Left cardiac atrium (tissue), 4 donors: Measurements from ENCODE around the gene CHKA. TPM values are rescaled to one million over a fixed set of nuclear protein-coding genes. Genes with fewer than 3 reads are reported as not detected.
A peak's percentile ranks its signal among the peaks of the same experiment; 100 is the strongest.

Source experiments
- ATAC-seq, 2 donors: fragments of 200-7000 bp; cut with Tn5 transposase; one replicate each; pipeline ENCODE4 v1.9.1; 2020; ENCODE audit warnings: mild to moderate bottlenecking in 2 of 2, moderate library complexity in 2 of 2
- DNase-seq: peaks from one replicate; pipeline ENCODE4 v3.0.0-alpha.2; 2020
- intact Hi-C, 2 donors: fragments of 100-400 bp; cut with DNase I; formaldehyde crosslinking; loops; one replicate each; pipeline versions ENCODE4 v1.14.1 to v1.15.1; 2022 to 2023
- total RNA-seq, 2 donors: library from RNA; stranded (reverse); fragmentation: NEBNext Ultra II Directional; extraction: Animal tissue kit (Norgen Biotek cat#: 25700); gene quantifications; one replicate each; pipeline ENCODE4 v1.2.1, GENCODE V29; 2021
- donor health status: DM: no; HTN: yes; CAD: no.
- donor health status: DM: no; HTN: yes; CAD: no; lungs with severe emphysema.
- donor health status: DM: yes; HTN: yes; CAD: no.
- donor health status: Dilated cardiomyopathy.

Gene CHKA
- total RNA-seq, 2 donors from 2014 or later: 7.8 to 11.8 TPM

- intact Hi-C loops: no loop called here
- no peak for ATAC-seq
- DNase-seq: no peak
Observed at GRCh38 chr11:68083517-68083916, 37.7 kb downstream of the CHKA start.

DNA sequence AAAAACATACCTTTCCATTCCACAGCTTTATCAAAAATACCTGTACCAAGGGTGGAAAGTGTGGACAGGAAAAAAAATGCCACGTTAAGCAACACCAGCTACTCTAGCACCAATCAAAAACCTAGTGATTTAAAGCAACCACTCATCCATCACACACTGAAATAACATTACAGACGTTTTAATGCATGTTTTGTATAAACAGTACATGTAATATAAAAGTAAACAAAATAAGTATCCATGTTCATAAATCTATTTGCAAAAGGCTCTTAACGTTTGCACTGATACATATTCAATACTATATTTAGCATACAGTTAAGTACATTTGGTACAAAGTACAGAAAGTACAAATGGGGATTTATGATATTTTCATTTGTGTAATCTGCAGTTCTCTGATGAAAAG lies 38.7 kb downstream of the CHKA start:
- DNase-seq: no peak
- no peak for ATAC-seq
- intact Hi-C loops: no loop called here

DNA sequence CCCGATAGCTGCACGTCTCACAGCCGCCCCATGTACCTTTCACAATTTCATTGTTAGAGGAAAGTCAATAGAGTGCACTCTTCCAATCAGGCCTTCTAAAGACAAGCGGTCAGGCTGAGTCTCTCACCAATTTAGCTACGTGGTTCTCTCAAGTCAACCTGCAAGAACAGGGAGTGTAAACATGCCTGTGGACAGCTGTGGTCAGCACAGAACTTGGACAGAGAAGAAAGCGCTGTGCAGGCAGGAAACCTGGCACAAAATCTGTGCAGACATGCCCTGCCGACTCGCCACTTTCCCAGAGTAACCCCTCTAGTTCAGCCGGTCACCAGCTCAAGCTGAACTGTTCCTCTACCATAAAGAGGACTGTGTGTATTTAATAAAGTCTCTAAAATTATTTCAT lies 39.5 kb downstream of the CHKA start:
- intact Hi-C loops: no loop called here
- DNase-seq (no peak), ATAC-seq (no peak)

DNA sequence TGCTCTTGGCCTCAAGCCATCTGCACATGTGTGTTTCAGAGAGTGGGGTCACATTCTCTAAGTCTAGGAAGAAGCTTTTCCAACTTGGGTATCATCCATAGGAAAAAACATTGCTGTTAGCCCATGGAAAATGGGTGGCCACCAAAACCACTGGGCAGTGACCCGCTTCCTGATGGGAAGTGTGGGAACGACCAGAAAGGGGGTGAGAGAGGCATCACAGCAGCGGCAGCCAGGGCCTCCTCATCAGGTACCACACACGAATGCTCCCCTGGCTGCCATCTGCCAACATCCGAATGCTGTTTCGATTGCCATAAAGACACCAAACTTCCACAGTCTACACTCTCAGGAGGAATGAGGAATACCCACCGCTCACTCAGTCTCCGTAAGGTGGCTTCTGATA lies 40.3 kb downstream of the CHKA start:
- ATAC-seq (no peak), DNase-seq (no peak)
- intact Hi-C loops: no loop called here

GRCh38 chr11:68077617-68078582 lies 43.3 kb downstream of the CHKA start:
- intact Hi-C loops: no loop called here
- DNase-seq (no peak), ATAC-seq (peak; percentile 30 to 73)

GRCh38 chr11:68076371-68077042 lies 44.7 kb downstream of the CHKA start:
- ATAC-seq (no peak), DNase-seq (no peak)
- intact Hi-C loops: no loop called here

- intact Hi-C loops: no loop called here
- no peak for DNase-seq
- peak in 1 of 2 donors; percentile 15 for ATAC-seq
Observed at GRCh38 chr11:68074584-68075352, 46.4 kb downstream of the CHKA start.

- intact Hi-C loops: no loop called here
- DNase-seq: no peak
- no peak for ATAC-seq
Observed at GRCh38 chr11:68071281-68072048, 49.7 kb downstream of the CHKA start.

GRCh38 chr11:68067991-68068390 lies 53.2 kb downstream of the CHKA start:
- intact Hi-C loops: no loop called here
- ATAC-seq (peak; percentile 48 to 63), DNase-seq (no peak)

GRCh38 chr11:68066742-68067141 lies 54.4 kb downstream of the CHKA start:
- no peak for DNase-seq
- intact Hi-C loops: no loop called here
- ATAC-seq: peak in 1 of 2 donors; percentile 65

GRCh38 chr11:68065841-68066240 lies 55.3 kb downstream of the CHKA start:
- intact Hi-C loops: no loop called here
- no peak for ATAC-seq
- no peak for DNase-seq

DNA sequence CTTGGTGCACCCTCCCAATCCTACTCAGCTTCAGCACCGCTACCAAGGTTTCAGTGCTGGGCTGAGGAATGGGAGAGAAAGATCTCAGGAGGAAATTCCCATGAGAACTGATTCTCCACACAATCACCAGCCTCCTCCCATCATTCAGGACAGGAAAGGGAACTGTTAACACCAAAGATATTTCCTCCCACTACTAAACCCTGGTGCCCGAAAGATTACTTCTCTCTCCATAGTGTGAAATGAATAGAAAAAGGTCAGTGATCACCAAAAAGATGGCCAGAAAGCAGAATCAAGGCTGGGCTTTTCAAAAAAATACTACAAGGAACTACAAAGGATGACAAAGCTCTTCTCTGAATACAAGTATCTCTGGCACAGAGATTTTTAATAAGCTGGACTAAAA lies 56.3 kb downstream of the CHKA start:
- ATAC-seq: no peak
- intact Hi-C loops: no loop called here
- DNase-seq: no peak

DNA sequence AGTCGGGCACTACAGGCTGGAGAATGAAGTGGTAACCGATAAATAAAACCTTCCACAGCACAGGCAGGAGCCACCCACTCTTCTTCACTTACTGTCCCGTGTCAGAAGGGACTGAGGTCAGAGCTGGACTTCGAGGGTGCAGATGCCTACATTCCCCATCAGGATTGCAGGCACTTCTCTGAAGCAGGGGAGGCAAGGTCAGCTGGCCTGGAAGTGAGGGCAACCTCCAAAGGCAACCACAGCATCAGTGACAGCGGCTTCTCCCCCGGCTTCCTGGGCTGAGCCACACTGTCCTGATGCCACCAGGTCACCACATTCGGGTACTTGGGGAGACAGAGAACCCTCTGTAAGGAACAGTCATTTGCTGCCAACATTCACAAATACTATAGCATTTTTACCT lies 59.7 kb downstream of the CHKA start:
- ATAC-seq: no peak
- no peak for DNase-seq
- intact Hi-C loops: no loop called here

DNA sequence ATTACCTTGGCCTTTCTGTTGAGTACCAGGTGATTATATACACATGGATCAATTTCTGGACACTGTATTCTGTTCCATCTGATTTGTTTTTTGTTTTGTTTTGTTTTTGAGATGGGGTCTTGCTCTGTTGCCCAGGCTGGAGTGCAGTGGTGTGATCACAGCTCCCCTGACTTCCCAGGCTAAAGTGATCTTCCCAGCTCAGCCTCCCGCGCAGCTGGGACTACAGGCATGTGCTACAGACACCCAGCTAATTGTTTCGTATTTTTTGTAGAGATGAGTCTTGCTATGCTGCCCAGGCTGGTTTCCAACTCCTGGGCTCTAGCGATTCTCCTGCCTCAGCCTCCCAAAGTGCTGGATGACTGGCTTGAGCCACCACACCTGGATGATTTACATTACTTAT lies 63.4 kb downstream of the CHKA start:
- intact Hi-C loops: no loop called here
- DNase-seq (no peak), ATAC-seq (no peak)

DNA sequence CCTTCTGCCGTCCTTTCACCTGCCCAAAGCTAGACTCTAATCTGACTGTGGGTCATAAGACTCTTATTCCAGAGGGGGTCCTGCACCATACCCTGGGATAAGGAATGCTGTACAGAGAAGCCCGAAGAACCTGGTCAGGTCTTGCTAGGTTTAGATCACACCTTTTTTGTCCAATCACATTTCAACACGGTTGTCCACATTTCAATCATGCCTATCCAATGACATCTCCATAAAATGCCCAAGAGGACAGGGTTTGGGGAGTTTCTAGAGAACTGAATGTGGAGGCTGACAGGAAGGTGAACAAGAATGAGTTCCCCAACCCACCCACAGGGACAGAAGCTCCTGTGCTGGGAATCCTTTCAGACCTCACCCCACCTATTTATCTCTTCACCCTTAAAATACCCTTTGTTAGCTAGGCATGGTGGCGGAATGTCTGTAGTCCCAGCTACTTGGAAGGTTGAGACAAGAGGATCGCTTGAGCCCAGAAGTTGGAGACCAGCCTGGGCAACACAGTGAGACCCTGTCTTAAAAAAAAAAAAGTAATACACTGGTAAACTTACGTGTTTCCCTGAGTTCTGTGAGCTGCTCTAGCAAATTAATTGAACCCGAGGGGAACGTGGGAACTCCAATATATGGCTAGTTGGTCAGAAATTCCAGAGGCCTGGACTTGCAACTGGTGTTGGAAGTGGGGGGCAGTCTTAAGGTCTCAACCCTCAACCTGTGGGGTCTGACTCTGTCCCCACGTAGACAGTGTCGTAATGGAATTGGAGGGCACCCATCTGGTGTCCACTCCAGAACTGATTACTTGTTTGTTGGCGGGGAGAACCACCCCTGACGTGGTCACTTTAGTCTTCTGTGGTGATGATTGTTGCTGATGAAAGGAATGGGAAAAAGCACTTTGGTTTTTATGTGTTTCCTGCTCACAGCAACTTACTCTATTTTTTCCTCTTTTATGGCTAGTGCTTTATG lies 64.6 kb downstream of the CHKA start:
- no peak for DNase-seq
- intact Hi-C loops: no loop called here
- ATAC-seq: no peak

- intact Hi-C loops: no loop called here
- ATAC-seq (no peak), DNase-seq (no peak)
Observed at GRCh38 chr11:68053981-68054812, 67.0 kb downstream of the CHKA start.

- peak in 1 of 2 donors; percentile 3 for ATAC-seq
- intact Hi-C loops: no loop called here
- DNase-seq: no peak
Observed at GRCh38 chr11:68053117-68053516, 68.1 kb downstream of the CHKA start.
